NOMO-1 (cell line): ENCODE data around the gene CD38.
"Not testable (repeated sequence)": the region's sequence is repeated elsewhere in the genome, so short reads cannot be mapped to it uniquely, and the experiment has no call there.

Experiments used
- DNase-seq, 2 experiments: peaks; one replicate each; lab custom pipeline; 2025; ENCODE audit not compliant: unreplicated experiment in 2 of 2; lab: John Stamatoyannopoulos, UW

CD38 gene

GRCh38 chr4:15794905-15795304, 16.8 kb downstream of the CD38 start:
- DNase-seq, result no peak

- DNase-seq, result no peak
These were observed 19.2 kb downstream of the CD38 start for GRCh38 chr4:15797320-15797719.

- DNase-seq, result no peak
These were observed 21.0 kb downstream of the CD38 start for GRCh38 chr4:15799141-15799540.

- DNase-seq, result no peak
These were observed 21.6 kb downstream of the CD38 start for GRCh38 chr4:15799701-15800100.

- DNase-seq, result not testable (repeated sequence)
These were observed 24.4 kb downstream of the CD38 start for GRCh38 chr4:15802497-15802896.

GRCh38 chr4:15805583-15806517, 27.7 kb downstream of the CD38 start:
- peak; percentile 68 to 76 for DNase-seq

- peak; percentile 85 to 95 for DNase-seq
These were observed 30.9 kb downstream of the CD38 start for GRCh38 chr4:15809058-15809457.

GRCh38 chr4:15809466-15809865, 31.3 kb downstream of the CD38 start:
- DNase-seq, result peak in 1 of 2 experiments; percentile 35

- DNase-seq, result peak; percentile 73 to 89
These were observed 33.7 kb downstream of the CD38 start for GRCh38 chr4:15811703-15812337.

- peak; percentile 64 to 74 for DNase-seq
These were observed 54.7 kb downstream of the CD38 start for GRCh38 chr4:15832523-15833451.

GRCh38 chr4:15833801-15834200, 55.7 kb downstream of the CD38 start:
- no peak for DNase-seq

GRCh38 chr4:15836362-15836761, 58.2 kb downstream of the CD38 start:
- no peak for DNase-seq

- no peak for DNase-seq
These were observed 59.5 kb downstream of the CD38 start for GRCh38 chr4:15837591-15837990.

GRCh38 chr4:15841194-15841730, 63.1 kb downstream of the CD38 start:
- DNase-seq, result not testable (repeated sequence)

GRCh38 chr4:15847746-15848145, 69.6 kb downstream of the CD38 start:
- no peak for DNase-seq

GRCh38 chr4:15848191-15848842, 70.2 kb downstream of the CD38 start:
- no peak for DNase-seq

GRCh38 chr4:15851969-15852368, 73.8 kb downstream of the CD38 start:
- DNase-seq, result no peak

- no peak for DNase-seq
These were observed 74.4 kb downstream of the CD38 start for GRCh38 chr4:15852524-15852923.

GRCh38 chr4:15853345-15853744, 75.2 kb downstream of the CD38 start:
- DNase-seq, result no peak

- DNase-seq, result no peak
These were observed 77.8 kb downstream of the CD38 start for GRCh38 chr4:15855804-15856475.
